Breast epithelium (tissue), 4 donors: Measurements from ENCODE around the gene WDR36. TPM values are rescaled to one million over a fixed set of nuclear protein-coding genes. Genes with fewer than 3 reads are reported as not detected.

Experiments
- DNase-seq, 2 donors: peaks; one replicate each; pipeline ENCODE4 v3.0.0-alpha.2; 2019; ENCODE audit warnings: low spot score in 2 of 2
- H3K27ac ChIP-seq, 2 donors: fragments of 200-600 bp; sonication (generic) in 1 of 2; one replicate each; pipeline ENCODE4 v1.5.1; 2016 to 2019; ENCODE audit warnings: mild to moderate bottlenecking in 1 of 2
- H3K27me3 ChIP-seq, 2 donors: fragments of 200-600 bp; sonication (generic) in 1 of 2; one replicate each; pipeline versions ENCODE4 v1.5.1 to v1.6.0; 2017 to 2019; ENCODE audit warnings: control low read depth in 1 of 2, mild to moderate bottlenecking in 1 of 2
- H3K36me3 ChIP-seq: fragments of 200-600 bp; one replicate; pipeline ENCODE4 v1.5.1; 2019
- H3K4me1 ChIP-seq, 2 donors: fragments of 200-600 bp; sonication (generic); one replicate each; pipeline ENCODE4 v1.5.1; 2016 to 2019; ENCODE audit warnings: control low read depth in 1 of 2
- H3K4me3 ChIP-seq, 3 donors: fragments of 200-600 bp; sonication (generic); 1 replicate in 2 of 3; 2 replicates in 1 of 3; pipeline ENCODE4 v1.5.1; 2016 to 2019; ENCODE audit warnings: mild to moderate bottlenecking in 3 of 3, moderate library complexity in 2 of 3
- H3K9me3 ChIP-seq, 2 donors: fragments of 200-600 bp; sonication (generic) in 1 of 2; one replicate each; pipeline ENCODE4 v1.5.1; 2016 to 2019; ENCODE audit warnings: control low read depth in 1 of 2
- POLR2A ChIP-seq: fragments of 450-650 bp; IDR thresholded peaks from one replicate; pipeline ENCODE4 v1.6.1; 2016; ENCODE audit warnings: antibody characterized with exemption, mild to moderate bottlenecking, moderate library complexity
- POLR2AphosphoS5 ChIP-seq, 3 donors: sonication (generic); formaldehyde crosslinking; IDR thresholded peaks; one replicate each; pipeline ENCODE4 v1.6.1; 2017; ENCODE audit warnings: antibody characterized with exemption in 3 of 3
- intact Hi-C: fragments of 100-400 bp; cut with DNase I; formaldehyde crosslinking; loops from one replicate; pipeline ENCODE4 v1.15.1; 2023; ENCODE audit warnings: low total_unique reads
- total RNA-seq, 3 donors: library from RNA; depleted of rRNA; stranded (reverse); fragments of >200 nt; gene quantifications; one replicate each; pipeline ENCODE4 v1.1.0, GENCODE V29; 2016
- TF ChIP-seq, protein P1 (sequence below), 3 donors: fragments of 450-650 bp; IDR thresholded peaks; one replicate each; pipeline ENCODE4 v1.5.1; 2016 to 2017; ENCODE audit warnings: antibody characterized with exemption in 3 of 3, mild to moderate bottlenecking in 3 of 3, moderate library complexity in 3 of 3

The WDR36 gene
- total RNA-seq, 3 donors from 2014 or later = 27.2 to 41.4 (median 37.2) TPM

DNA sequence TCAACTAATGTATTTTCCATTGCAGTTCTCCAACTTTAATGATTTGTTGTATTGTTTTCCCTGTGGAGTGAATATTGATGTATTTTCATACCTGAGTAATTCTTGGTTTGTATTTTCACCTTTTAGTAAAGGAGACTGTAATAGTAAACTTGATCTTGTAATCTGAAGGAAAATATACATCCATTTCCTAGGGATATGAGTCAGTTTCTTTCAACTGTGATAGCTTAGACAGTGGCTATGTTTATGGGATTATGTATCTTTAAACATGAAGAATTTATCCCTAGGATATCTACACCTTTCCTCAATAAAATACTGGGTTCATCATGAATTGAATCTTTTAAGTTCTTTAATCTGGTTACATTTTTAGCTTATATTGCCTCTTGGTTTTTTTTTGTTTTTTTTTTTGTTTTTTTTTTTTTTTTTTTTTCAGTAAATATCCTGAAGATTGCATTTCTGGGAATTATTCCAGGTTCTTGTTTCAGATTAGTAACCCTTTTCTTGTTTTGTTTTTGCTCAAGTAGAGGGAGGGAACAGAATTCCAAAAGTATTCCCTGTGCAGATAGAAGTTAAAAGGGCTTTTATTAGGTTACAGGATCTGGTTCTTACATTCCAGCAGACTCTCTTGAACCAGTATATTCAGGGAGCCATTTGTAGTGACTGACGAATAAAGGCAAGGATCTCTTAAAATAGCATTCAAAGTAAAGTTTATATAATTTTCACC, 7.1 kb downstream of the WDR36 start:
- no peak overlapping the region for H3K4me3 ChIP-seq
- no peak for DNase-seq
- peaks cover 16% of the 10 kb centered on the region for H3K36me3 ChIP-seq
- no peaks in the 10 kb centered on the region for H3K9me3 ChIP-seq
- no peaks in the 10 kb centered on the region for H3K27me3 ChIP-seq
- no peak overlapping the region for H3K27ac ChIP-seq
- intact Hi-C loops = no loop called here
- H3K4me1 ChIP-seq = no peaks in the 10 kb centered on the region
- TF ChIP-seq, protein P1, sequence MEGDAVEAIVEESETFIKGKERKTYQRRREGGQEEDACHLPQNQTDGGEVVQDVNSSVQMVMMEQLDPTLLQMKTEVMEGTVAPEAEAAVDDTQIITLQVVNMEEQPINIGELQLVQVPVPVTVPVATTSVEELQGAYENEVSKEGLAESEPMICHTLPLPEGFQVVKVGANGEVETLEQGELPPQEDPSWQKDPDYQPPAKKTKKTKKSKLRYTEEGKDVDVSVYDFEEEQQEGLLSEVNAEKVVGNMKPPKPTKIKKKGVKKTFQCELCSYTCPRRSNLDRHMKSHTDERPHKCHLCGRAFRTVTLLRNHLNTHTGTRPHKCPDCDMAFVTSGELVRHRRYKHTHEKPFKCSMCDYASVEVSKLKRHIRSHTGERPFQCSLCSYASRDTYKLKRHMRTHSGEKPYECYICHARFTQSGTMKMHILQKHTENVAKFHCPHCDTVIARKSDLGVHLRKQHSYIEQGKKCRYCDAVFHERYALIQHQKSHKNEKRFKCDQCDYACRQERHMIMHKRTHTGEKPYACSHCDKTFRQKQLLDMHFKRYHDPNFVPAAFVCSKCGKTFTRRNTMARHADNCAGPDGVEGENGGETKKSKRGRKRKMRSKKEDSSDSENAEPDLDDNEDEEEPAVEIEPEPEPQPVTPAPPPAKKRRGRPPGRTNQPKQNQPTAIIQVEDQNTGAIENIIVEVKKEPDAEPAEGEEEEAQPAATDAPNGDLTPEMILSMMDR (IDR thresholded peaks at IDR 0.05) = no peak
- TF ChIP-seq POLR2AphosphoS5 (IDR thresholded peaks at IDR 0.05) = no peak
- TF ChIP-seq POLR2A = no peak

DNA sequence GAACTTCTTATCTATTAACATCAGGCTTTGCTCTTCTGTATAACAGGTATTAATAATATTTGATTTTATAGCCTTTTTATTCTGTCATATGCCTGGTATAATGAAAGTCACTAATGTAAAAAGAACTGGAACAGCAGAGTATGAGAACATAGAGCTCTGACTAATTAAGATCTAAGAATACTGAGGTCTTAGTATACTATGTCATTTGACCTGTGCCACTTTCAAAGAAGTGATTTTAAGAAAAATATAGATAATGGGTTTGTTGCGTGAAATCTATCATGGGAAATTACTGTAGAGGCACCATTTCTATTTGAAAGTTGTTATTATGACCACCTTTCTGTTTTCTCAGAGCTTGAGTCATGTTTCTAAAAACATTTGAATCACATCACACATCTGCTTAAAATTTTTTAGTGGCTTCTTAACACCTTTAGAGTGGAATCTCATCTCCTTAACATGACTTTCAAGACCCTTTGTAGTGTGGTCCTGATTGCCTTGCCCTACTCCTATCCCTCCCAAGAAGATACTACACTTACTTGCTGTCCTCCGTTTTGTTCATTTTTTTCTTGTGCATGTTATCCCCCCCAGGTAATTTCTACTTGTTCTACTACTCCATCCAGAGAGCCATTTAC, 14.3 kb downstream of the WDR36 start:
- peaks cover 10% of the 10 kb centered on the region for H3K36me3 ChIP-seq
- H3K27ac ChIP-seq = no peak overlapping the region
- H3K27me3 ChIP-seq = no peaks in the 10 kb centered on the region
- intact Hi-C loops = no loop called here
- H3K4me1 ChIP-seq = no peaks in the 10 kb centered on the region
- no peaks in the 10 kb centered on the region for H3K9me3 ChIP-seq
- no peak for TF ChIP-seq POLR2AphosphoS5 (IDR thresholded peaks at IDR 0.05)
- TF ChIP-seq, protein P1 (IDR thresholded peaks at IDR 0.05) = no peak
- no peak for DNase-seq
- H3K4me3 ChIP-seq = no peak overlapping the region

DNA sequence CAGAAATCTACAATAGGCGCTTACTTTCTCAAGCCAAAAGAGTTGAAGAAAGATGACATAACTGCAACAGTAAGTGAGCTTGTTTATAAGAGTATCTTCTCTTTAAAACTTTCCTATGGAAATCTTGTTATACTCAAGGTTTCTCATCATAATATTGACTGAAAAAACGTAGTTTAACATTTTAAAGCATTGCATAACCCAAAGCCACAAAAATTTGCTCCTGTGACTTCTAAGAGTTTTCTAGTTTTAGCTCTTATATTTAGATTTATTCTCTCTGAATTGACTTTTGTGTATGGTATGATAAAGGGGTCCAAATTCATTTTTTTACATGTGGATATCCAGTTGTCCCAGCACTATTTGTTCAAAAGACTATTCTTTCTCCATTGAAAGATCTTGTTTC, 15.2 kb downstream of the WDR36 start:
- intact Hi-C loops = no loop called here
- peaks cover 7% of the 10 kb centered on the region for H3K36me3 ChIP-seq
- TF ChIP-seq, protein P1 (IDR thresholded peaks at IDR 0.05) = no peak
- TF ChIP-seq POLR2A = no peak
- no peak for TF ChIP-seq POLR2AphosphoS5 (IDR thresholded peaks at IDR 0.05)
- no peaks in the 10 kb centered on the region for H3K9me3 ChIP-seq
- no peaks in the 10 kb centered on the region for H3K4me1 ChIP-seq
- H3K27ac ChIP-seq = no peak overlapping the region
- H3K27me3 ChIP-seq = no peaks in the 10 kb centered on the region
- no peak for DNase-seq
- no peak overlapping the region for H3K4me3 ChIP-seq

DNA sequence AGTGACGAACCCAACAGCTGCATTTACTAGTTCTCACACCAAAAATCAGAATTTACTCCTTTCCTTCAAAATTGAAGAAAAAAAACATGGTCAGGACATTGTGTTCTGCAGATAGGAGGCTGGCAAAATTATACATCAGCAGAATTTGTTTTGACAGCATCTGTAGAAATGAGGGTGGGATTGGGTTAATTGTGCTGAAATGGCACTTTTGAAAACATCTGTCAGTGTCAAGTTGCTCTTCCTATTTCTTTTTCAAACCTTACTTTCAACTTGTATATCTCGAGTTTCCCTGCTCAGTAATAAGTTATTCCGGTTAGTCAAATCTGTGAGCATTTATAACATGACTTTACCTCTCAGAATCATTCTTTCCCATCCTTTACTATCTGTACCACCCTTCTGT, 19.8 kb downstream of the WDR36 start:
- no peaks in the 10 kb centered on the region for H3K36me3 ChIP-seq

DNA sequence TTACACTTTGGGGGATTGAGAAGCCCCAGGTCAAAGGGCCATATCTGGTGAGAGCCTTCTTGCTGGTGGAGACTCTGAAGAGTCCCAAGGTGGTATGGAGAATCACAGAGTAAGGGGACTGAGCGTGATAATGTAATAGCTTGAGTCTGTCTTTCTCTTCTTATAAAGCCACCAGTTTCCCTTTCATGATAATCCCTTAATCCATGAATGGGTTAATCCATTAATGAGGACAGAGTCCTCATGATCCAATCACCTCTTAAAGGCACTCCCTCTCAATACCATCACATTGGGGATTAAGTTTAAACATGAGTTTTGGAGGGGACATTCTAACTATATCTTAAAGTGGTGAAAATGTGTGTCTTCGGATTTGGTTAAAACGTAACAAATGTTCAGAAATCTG, 21.5 kb downstream of the WDR36 start:
- Histone ChIP-seq H3K27ac (no peak overlapping the region), H3K9me3 (no peaks in the 10 kb centered on the region), H3K27me3 (no peaks in the 10 kb centered on the region), H3K36me3 (no peaks in the 10 kb centered on the region), H3K4me3 (no peak overlapping the region), H3K4me1 (no peaks in the 10 kb centered on the region)
- intact Hi-C loops = no loop called here
- no peak for DNase-seq
- TF ChIP-seq POLR2A = no peak
- TF ChIP-seq POLR2AphosphoS5 (IDR thresholded peaks at IDR 0.05) = no peak
- TF ChIP-seq, protein P1 (IDR thresholded peaks at IDR 0.05) = no peak

More for the DNA sequence above, 19.8 kb downstream of the WDR36 start:
- no peak for DNase-seq
- Histone ChIP-seq H3K9me3 (no peaks in the 10 kb centered on the region), H3K4me1 (no peaks in the 10 kb centered on the region), H3K27ac (no peak overlapping the region), H3K27me3 (no peaks in the 10 kb centered on the region), H3K4me3 (no peak overlapping the region)
- TF ChIP-seq, protein P1 (IDR thresholded peaks at IDR 0.05) = no peak
- TF ChIP-seq POLR2A = no peak
- TF ChIP-seq POLR2AphosphoS5 (IDR thresholded peaks at IDR 0.05) = no peak
- intact Hi-C loops = no loop called here
